ENCODE measurements around the gene IVNS1ABP. TPM values are rescaled to one million over a fixed set of nuclear protein-coding genes. Genes with fewer than 3 reads are reported as not detected.
A peak's percentile ranks its signal among the peaks of the same experiment; 100 is the strongest.

IVNS1ABP gene
- total RNA-seq, 1 donor from 2014 or later, result 207 TPM

DNA sequence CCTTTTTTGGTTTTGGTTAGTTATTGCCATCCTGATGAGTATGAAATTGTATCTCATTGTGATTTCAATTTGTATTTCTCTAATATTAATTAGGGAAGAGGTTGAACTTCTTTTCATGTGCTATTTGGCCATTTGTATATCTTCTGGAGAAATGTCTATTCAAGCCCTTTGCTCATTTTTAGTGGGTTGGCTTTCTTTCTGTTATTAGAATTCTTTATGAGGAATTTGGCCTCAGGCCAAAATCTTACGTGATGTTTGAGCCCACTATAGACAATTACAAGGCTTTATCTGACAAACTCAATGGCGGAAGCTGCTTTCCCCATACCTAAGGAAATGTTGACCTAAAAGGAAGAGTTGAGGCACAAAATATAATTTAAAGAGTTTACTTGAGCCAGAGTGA is 32.9 kb downstream of the IVNS1ABP start:
- H3K4me3 Mint-ChIP-seq, result no peak overlapping the region
- H3K27me3 Mint-ChIP-seq (ENCODE audit: insufficient read depth), result no peaks in the 10 kb centered on the region
- H3K27ac Mint-ChIP-seq, result no peak overlapping the region
- no peak for DNase-seq (ENCODE audit: low spot score)
- intact Hi-C loops (cut with micrococcal nuclease), result loop anchor here (5.0 kb wide), 1 partner anchor 42 kb away; no protein-coding TSS in a partner anchor
- peaks cover 15% of the 10 kb centered on the region for H3K36me3 Mint-ChIP-seq (ENCODE audit: low read depth)
- peaks cover 9% of the 10 kb centered on the region for H3K9me3 Mint-ChIP-seq
- peaks cover 52% of the 10 kb centered on the region for H3K4me1 Mint-ChIP-seq (ENCODE audit: low read depth)

DNA sequence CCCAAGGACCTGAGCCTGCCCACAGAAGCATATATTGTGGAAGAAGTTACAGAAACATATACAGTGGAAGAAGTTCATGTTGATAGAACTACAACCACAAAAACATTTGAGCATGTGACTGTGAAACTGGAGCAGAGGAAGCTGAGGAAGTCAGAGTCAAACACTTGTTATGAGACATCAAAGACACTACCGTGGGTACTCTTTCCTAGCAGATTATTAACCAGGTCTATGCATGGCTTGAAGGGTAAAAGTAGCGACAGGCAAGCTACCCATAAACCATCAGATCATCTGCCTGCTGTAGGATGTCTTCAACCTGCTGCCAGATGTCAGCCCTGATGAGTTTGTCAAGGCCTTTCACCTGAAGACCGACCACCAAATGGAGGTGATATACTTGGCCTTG is 35.8 kb downstream of the IVNS1ABP start:
- no peaks in the 10 kb centered on the region for H3K27me3 Mint-ChIP-seq (ENCODE audit: insufficient read depth)
- peaks cover 7% of the 10 kb centered on the region for H3K36me3 Mint-ChIP-seq (ENCODE audit: low read depth)
- peaks cover 10% of the 10 kb centered on the region for H3K9me3 Mint-ChIP-seq
- H3K4me1 Mint-ChIP-seq (ENCODE audit: low read depth), result peaks cover 44% of the 10 kb centered on the region
- intact Hi-C loops (cut with micrococcal nuclease), result loop anchor here (5.0 kb wide), 1 partner anchor 39 kb away; no protein-coding TSS in a partner anchor
- DNase-seq (ENCODE audit: low spot score), result peak; percentile 13
- peak overlapping the region; percentile 44 for H3K4me3 Mint-ChIP-seq
- peak overlapping the region; percentile 69 for H3K27ac Mint-ChIP-seq

DNA sequence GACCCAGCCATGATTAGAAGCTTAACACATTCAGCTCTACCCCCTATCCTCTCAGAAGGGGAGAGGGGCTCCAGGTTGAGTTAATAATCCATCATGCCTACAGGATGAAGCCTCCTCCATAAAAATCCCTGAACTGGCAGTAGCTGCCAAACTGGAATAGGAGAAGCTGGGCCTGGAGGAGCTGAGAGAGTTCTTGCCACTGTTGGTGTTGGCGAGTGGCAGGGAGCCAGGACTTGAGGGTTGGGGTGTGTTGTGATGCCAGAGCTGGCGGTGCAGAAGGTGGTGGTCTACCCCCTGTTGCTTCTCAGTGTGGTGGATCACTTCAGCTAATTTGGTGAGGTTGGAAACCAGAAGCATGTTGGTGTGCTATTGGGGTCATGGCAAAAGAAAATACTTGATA is 36.5 kb downstream of the IVNS1ABP start:
- no peak for DNase-seq (ENCODE audit: low spot score)
- Mint-ChIP-seq H3K27me3 (ENCODE audit: insufficient read depth) (no peaks in the 10 kb centered on the region), H3K27ac (peak overlapping the region; percentile 32), H3K4me3 (no peak overlapping the region), H3K4me1 (ENCODE audit: low read depth) (peaks cover 44% of the 10 kb centered on the region), H3K36me3 (ENCODE audit: low read depth) (peaks cover 7% of the 10 kb centered on the region), H3K9me3 (peaks cover 10% of the 10 kb centered on the region)
- intact Hi-C loops (cut with micrococcal nuclease), result loop anchor here (5.0 kb wide), 1 partner anchor 38 kb away; no protein-coding TSS in a partner anchor

DNA sequence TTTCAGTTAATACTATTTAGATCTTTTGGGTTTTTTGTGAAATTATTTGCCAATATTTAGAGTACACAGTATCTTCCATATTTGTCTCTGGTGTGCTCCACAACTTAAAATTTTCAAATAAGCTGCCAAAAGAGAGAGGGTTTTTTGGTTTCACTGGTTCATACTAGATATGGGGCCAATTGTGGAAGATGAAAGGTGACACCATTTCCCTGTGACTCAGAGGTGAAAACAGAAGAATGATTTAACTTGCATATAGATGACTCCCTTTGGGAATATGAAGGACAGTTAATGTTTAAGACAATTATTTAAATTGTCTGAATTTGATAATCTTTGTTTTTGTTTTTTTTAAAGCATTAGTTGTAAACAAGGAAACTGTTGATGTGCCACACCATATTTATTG is 37.5 kb downstream of the IVNS1ABP start:
- H3K27me3 Mint-ChIP-seq (ENCODE audit: insufficient read depth), result no peaks in the 10 kb centered on the region
- DNase-seq (ENCODE audit: low spot score), result no peak
- intact Hi-C loops (cut with micrococcal nuclease), result no loop called here
- H3K27ac Mint-ChIP-seq, result no peak overlapping the region
- H3K4me1 Mint-ChIP-seq (ENCODE audit: low read depth), result peaks cover 34% of the 10 kb centered on the region
- peaks cover 10% of the 10 kb centered on the region for H3K9me3 Mint-ChIP-seq
- no peak overlapping the region for H3K4me3 Mint-ChIP-seq
- H3K36me3 Mint-ChIP-seq (ENCODE audit: low read depth), result peaks cover 7% of the 10 kb centered on the region

DNA sequence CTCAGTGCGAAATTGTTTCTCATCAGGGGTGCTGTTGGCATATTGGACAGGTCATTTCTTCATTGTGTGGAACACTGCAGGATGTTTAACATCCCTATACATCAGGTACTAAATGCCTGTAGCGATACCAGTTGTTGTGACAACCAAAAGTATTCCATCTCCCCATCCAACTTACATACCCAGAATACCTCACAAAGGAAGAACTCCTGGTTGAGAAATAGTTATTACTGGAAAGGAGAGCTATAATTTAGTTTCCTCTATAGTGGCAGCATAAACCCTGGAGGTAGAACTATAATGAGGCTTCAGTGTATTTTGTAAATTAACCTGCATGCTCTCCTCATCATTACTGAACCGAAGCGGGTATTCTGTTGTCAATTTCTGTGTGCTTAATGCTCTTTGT is 45.1 kb downstream of the IVNS1ABP start:
- H3K27ac Mint-ChIP-seq, result no peak overlapping the region
- no peaks in the 10 kb centered on the region for H3K36me3 Mint-ChIP-seq (ENCODE audit: low read depth)
- intact Hi-C loops (cut with micrococcal nuclease), result no loop called here
- H3K27me3 Mint-ChIP-seq (ENCODE audit: insufficient read depth), result no peaks in the 10 kb centered on the region
- no peaks in the 10 kb centered on the region for H3K9me3 Mint-ChIP-seq
- H3K4me3 Mint-ChIP-seq, result no peak overlapping the region
- H3K4me1 Mint-ChIP-seq (ENCODE audit: low read depth), result no peaks in the 10 kb centered on the region
- DNase-seq (ENCODE audit: low spot score), result no peak

DNA sequence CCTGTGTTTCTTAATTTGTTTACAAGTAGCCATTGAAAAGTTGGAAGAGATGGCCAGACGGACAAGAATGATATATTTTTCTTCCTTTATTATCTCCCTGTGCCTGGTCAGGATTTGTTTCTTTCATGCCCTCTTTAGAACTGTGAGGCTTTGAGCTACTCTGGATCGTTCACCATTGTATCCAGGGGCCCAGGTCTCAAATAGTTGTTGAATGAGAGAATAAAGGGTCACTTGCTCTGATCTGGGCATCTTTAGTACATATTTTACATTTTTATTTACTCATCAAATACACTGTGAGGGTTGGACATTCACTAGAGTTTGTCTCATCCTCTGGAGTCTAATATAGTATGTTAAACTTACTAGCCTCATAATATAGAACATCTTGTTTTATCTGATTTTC is 48.7 kb downstream of the IVNS1ABP start:
- intact Hi-C loops (cut with micrococcal nuclease), result no loop called here
- Mint-ChIP-seq H3K4me1 (ENCODE audit: low read depth) (no peaks in the 10 kb centered on the region), H3K27me3 (ENCODE audit: insufficient read depth) (no peaks in the 10 kb centered on the region), H3K27ac (no peak overlapping the region), H3K4me3 (no peak overlapping the region), H3K9me3 (no peaks in the 10 kb centered on the region), H3K36me3 (ENCODE audit: low read depth) (no peaks in the 10 kb centered on the region)
- DNase-seq (ENCODE audit: low spot score), result no peak

DNA sequence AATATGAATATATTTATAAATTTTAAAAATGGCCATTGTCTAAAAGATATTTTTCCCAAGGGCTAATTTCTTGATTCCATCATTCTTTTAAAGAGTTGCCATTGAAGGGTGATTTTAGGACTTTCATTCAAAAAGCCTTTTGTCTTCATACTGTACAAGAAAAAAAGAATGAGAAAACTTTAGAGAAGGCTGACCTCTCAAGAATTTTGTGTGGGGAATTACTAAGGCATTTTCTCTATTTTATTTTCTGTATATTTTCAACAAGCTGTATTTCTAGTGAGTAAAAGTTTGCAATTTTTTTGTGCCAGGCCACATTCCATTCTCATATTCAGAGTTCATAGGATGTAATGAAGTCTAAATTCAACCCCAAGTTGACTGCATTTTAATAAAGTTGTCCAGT is 49.3 kb downstream of the IVNS1ABP start:
- Mint-ChIP-seq H3K4me1 (ENCODE audit: low read depth) (no peaks in the 10 kb centered on the region), H3K36me3 (ENCODE audit: low read depth) (no peaks in the 10 kb centered on the region), H3K27ac (no peak overlapping the region), H3K9me3 (no peaks in the 10 kb centered on the region), H3K27me3 (ENCODE audit: insufficient read depth) (no peaks in the 10 kb centered on the region), H3K4me3 (no peak overlapping the region)
- DNase-seq (ENCODE audit: low spot score), result no peak
- intact Hi-C loops (cut with micrococcal nuclease), result no loop called here

DNA sequence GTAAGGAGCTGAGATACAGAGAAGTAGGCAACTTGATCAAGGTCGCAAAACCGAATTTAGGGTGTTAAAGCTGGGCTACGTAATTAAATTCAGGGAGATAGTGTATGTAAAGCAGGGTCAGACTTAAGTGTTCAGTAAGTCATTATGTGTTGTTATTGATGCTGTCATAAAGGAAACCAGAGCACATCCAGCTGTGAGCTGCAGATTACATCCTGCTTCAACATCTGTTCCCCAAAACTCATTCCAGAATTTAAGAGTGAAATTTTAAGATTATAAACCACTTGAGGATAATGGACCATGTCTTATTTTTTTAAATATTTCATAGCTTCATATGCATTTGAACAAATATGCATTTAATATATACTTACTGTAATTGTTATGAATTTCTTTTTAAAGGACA is 49.7 kb downstream of the IVNS1ABP start:
- Mint-ChIP-seq H3K27ac (no peak overlapping the region), H3K9me3 (no peaks in the 10 kb centered on the region), H3K27me3 (ENCODE audit: insufficient read depth) (no peaks in the 10 kb centered on the region), H3K4me3 (no peak overlapping the region), H3K36me3 (ENCODE audit: low read depth) (no peaks in the 10 kb centered on the region), H3K4me1 (ENCODE audit: low read depth) (no peaks in the 10 kb centered on the region)
- no peak for DNase-seq (ENCODE audit: low spot score)
- intact Hi-C loops (cut with micrococcal nuclease), result no loop called here

DNA sequence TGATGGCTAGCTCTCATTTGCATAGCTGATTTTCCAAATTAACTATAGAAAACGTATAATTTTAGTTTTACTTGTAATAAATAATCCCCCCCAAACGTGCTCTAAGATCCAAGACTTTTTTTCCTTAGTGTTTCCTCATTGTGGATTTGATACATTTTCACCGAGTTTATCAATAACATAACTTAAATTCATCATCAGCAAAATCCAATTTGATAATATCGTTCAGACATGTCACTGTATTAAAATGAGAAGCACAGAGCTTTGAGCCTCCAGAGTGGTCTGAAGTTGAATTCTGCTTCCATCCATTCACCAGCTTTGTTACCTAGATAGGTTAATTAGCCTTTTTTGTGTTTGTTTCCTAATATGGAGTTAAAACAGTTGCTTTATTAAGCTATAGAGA is 51.7 kb downstream of the IVNS1ABP start:
- Mint-ChIP-seq H3K27me3 (ENCODE audit: insufficient read depth) (no peaks in the 10 kb centered on the region), H3K4me1 (ENCODE audit: low read depth) (no peaks in the 10 kb centered on the region), H3K9me3 (no peaks in the 10 kb centered on the region), H3K27ac (no peak overlapping the region), H3K36me3 (ENCODE audit: low read depth) (no peaks in the 10 kb centered on the region), H3K4me3 (no peak overlapping the region)
- DNase-seq (ENCODE audit: low spot score), result no peak
- intact Hi-C loops (cut with micrococcal nuclease), result no loop called here

DNA sequence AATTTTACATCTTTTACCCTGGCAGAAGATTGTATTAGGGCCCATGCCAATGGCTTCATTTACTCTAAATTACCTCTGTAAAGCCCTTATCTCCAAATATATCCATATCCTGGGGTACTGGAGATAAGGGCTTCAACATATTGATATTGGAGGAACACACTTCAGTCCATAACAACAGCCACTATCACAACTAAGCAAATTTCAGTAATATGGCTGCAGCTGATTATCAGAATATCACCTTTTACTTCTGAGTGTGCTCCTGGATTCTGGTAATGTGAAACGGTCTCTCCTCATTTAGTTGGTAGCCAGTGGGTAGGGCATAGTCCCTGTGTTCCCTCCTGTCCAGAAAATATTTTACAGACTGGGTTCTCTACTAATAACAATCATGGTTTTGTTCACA is 53.3 kb downstream of the IVNS1ABP start:
- Mint-ChIP-seq H3K4me1 (ENCODE audit: low read depth) (no peaks in the 10 kb centered on the region), H3K9me3 (no peaks in the 10 kb centered on the region), H3K27ac (no peak overlapping the region), H3K36me3 (ENCODE audit: low read depth) (no peaks in the 10 kb centered on the region), H3K27me3 (ENCODE audit: insufficient read depth) (no peaks in the 10 kb centered on the region), H3K4me3 (no peak overlapping the region)
- intact Hi-C loops (cut with micrococcal nuclease), result no loop called here
- DNase-seq (ENCODE audit: low spot score), result no peak

DNA sequence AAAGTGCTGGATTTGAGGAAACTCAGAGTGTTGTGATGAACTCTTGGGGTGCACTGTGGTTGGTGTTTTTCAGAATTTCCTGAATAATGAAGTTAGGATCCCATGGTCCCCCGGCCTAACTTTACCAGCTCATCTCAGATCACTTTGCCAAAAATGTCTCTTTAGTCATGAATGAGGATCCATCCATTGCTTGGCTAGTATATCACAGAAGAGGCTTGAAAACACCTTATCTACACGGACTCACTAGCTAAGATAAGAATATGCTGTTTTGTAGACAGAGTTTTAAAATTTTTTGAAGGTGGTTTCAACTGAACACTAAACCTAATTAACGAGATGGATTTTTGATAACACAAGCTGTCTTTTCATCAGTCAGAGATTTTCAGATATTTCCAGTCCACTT is 53.8 kb downstream of the IVNS1ABP start:
- Mint-ChIP-seq H3K36me3 (ENCODE audit: low read depth) (no peaks in the 10 kb centered on the region), H3K27ac (no peak overlapping the region), H3K27me3 (ENCODE audit: insufficient read depth) (no peaks in the 10 kb centered on the region), H3K9me3 (no peaks in the 10 kb centered on the region), H3K4me1 (ENCODE audit: low read depth) (peaks cover 4% of the 10 kb centered on the region), H3K4me3 (no peak overlapping the region)
- intact Hi-C loops (cut with micrococcal nuclease), result no loop called here
- no peak for DNase-seq (ENCODE audit: low spot score)

DNA sequence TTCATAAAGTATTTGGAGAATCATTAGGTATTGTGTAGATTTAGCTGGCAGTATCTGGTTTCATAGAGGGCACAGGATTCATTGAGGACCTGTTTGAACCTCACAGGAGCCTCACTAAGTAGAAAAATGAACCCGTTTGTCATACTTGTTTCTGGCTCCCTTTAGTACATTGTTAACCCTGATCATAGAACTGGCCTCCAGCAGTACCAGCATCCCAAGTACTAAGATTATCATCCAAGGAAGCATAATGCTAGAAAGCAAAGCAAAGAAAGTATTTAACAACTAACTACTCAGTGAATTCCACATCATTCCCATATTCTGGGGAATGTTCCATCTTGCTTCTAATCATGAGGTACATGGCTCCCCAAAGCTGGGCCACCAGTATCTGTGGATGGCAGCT is 54.9 kb downstream of the IVNS1ABP start:
- intact Hi-C loops (cut with micrococcal nuclease), result no loop called here
- H3K4me3 Mint-ChIP-seq, result no peak overlapping the region
- H3K36me3 Mint-ChIP-seq (ENCODE audit: low read depth), result no peaks in the 10 kb centered on the region
- H3K27me3 Mint-ChIP-seq (ENCODE audit: insufficient read depth), result no peaks in the 10 kb centered on the region
- H3K27ac Mint-ChIP-seq, result no peak overlapping the region
- no peak for DNase-seq (ENCODE audit: low spot score)
- peaks cover 14% of the 10 kb centered on the region for H3K4me1 Mint-ChIP-seq (ENCODE audit: low read depth)
- no peaks in the 10 kb centered on the region for H3K9me3 Mint-ChIP-seq

DNA sequence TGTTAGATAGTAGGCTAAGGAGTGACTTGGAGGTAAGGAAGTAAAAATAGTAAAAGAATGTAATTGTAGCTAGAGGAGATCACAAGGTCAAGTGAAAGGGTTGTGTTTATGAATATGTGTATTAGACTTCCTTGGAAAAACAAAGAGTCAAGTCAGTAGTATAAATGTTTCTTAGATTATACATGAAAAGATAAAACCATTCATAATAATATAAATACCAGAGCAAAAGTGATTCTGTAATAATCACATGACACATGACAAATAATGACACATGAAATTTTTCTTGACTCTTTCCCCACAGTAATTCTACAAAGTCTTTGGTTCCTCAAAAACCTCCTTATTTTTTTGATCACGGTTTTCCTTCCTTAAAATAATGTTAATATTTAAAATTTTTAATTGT is 56.4 kb downstream of the IVNS1ABP start:
- Mint-ChIP-seq H3K4me1 (ENCODE audit: low read depth) (peaks cover 14% of the 10 kb centered on the region), H3K36me3 (ENCODE audit: low read depth) (no peaks in the 10 kb centered on the region), H3K4me3 (no peak overlapping the region), H3K27ac (no peak overlapping the region), H3K9me3 (no peaks in the 10 kb centered on the region), H3K27me3 (ENCODE audit: insufficient read depth) (no peaks in the 10 kb centered on the region)
- DNase-seq (ENCODE audit: low spot score), result no peak
- intact Hi-C loops (cut with micrococcal nuclease), result no loop called here

DNA sequence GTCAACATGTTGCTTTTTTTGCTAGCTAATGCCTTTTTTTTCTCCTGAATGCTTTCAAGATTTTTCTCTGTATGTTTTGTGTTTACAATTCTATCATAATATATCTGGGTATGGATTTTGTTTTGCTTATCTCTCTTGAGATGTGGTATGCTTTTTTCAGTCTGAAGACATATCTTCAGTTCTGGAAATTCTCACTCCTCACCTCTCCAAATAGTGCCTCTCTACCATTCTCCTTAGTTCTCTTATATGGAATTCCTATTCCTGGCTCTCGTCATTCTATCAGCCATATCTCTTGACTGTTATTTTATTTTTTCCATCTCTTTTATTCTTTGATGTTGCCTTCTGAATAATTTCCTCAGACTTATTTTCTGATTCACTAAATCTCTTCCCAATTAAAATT is 58.4 kb downstream of the IVNS1ABP start:
- H3K27me3 Mint-ChIP-seq (ENCODE audit: insufficient read depth), result no peaks in the 10 kb centered on the region
- peaks cover 14% of the 10 kb centered on the region for H3K4me1 Mint-ChIP-seq (ENCODE audit: low read depth)
- no peak overlapping the region for H3K4me3 Mint-ChIP-seq
- H3K36me3 Mint-ChIP-seq (ENCODE audit: low read depth), result no peaks in the 10 kb centered on the region
- intact Hi-C loops (cut with micrococcal nuclease), result no loop called here
- H3K9me3 Mint-ChIP-seq, result no peaks in the 10 kb centered on the region
- peak overlapping the region; percentile 8 for H3K27ac Mint-ChIP-seq
- no peak for DNase-seq (ENCODE audit: low spot score)

Measured in activated T-helper 1 cell treated with anti-CD3 and anti-CD28 coated beads, Interleukin-12 subunit alpha, Interleukin-12 subunit beta, Interleukin-2, Interleukin-4 antibody, amounts not matched to agents 30 ng/mL and 10 ng/mL and 1 ng/mL, durations not matched to agents 14 hours and 24 hours and 36 hours (primary cell).